Mesenchymal stem cell (in vitro differentiated cells and primary cell): ENCODE results near the gene AEBP2.

Source experiments
- DNase-seq: peaks from one replicate; pipeline ENCODE4 v3.0.0-alpha.2; 2013
- H2AFZ ChIP-seq: one replicate; pipeline ENCODE4 v1.6.1; 2013; ENCODE audit warnings: low read depth, mild to moderate bottlenecking, control low read depth, inconsistent platforms, low read length, moderate library complexity
- H2AK5ac ChIP-seq: 2 replicates; pipeline ENCODE4 v1.6.1; 2013; ENCODE audit warnings: low read length, moderate library complexity, mild to moderate bottlenecking, inconsistent platforms; ENCODE audit not compliant: severe bottlenecking
- H2BK120ac ChIP-seq: one replicate; pipeline ENCODE4 v1.6.1; 2013; ENCODE audit warnings: low read depth, mild to moderate bottlenecking, inconsistent platforms, low read length, moderate library complexity
- H2BK12ac ChIP-seq, 2 experiments: one replicate each; pipeline ENCODE4 v1.6.1; 2013; ENCODE audit warnings: inconsistent platforms in 2 of 2, low read length in 2 of 2, mild to moderate bottlenecking in 2 of 2, moderate library complexity in 2 of 2, control low read depth in 1 of 2
- H2BK15ac ChIP-seq: one replicate; pipeline ENCODE4 v1.6.1; 2013; ENCODE audit warnings: mild to moderate bottlenecking, low read depth, inconsistent platforms; ENCODE audit not compliant: poor library complexity, severe bottlenecking
- H2BK5ac ChIP-seq: 2 replicates; pipeline ENCODE4 v1.6.1; 2013; ENCODE audit warnings: low read depth, mild to moderate bottlenecking, low read length, control low read depth, inconsistent platforms; ENCODE audit not compliant: poor library complexity, severe bottlenecking
- H3K14ac ChIP-seq, 2 experiments: one replicate each; pipeline ENCODE4 v1.6.1; 2013; ENCODE audit warnings: inconsistent platforms in 2 of 2, low read length in 2 of 2, control low read depth in 1 of 2, mild to moderate bottlenecking in 1 of 2, moderate library complexity in 1 of 2
- H3K18ac ChIP-seq, 2 experiments: one replicate each; pipeline ENCODE4 v1.6.1; 2013; ENCODE audit warnings: inconsistent platforms in 2 of 2, low read length in 2 of 2, control low read depth in 1 of 2, low read depth in 1 of 2, mild to moderate bottlenecking in 1 of 2
- H3K23ac ChIP-seq, 2 experiments: one replicate each; pipeline ENCODE4 v1.6.1; 2013; ENCODE audit warnings: inconsistent platforms in 2 of 2, low read length in 2 of 2, mild to moderate bottlenecking in 2 of 2, moderate library complexity in 2 of 2, control low read depth in 1 of 2
- H3K27ac ChIP-seq: 2 replicates; pipeline ENCODE4 v1.5.1; 2013; ENCODE audit warnings: mild to moderate bottlenecking, moderate library complexity, low read length, control low read depth, inconsistent platforms; ENCODE audit not compliant: poor library complexity, severe bottlenecking
- H3K27me3 ChIP-seq, 2 experiments: 2 replicates each; pipeline versions ENCODE4 v1.6.1 to v1.7.0; 2013; ENCODE audit warnings: low read length in 2 of 2, mild to moderate bottlenecking in 2 of 2, moderate library complexity in 2 of 2, control low read depth in 1 of 2, inconsistent platforms in 1 of 2; ENCODE audit not compliant: control insufficient read depth in 1 of 2, insufficient read depth in 1 of 2
- H3K36me3 ChIP-seq, 2 experiments: 2 replicates each; pipeline versions ENCODE4 v1.6.1 to v1.7.0; 2013; ENCODE audit warnings: low read length in 2 of 2, control low read depth in 1 of 2, inconsistent platforms in 1 of 2, low read depth in 1 of 2, mild to moderate bottlenecking in 1 of 2; ENCODE audit not compliant: insufficient read depth in 2 of 2, control insufficient read depth in 1 of 2
- H3K4ac ChIP-seq, 2 experiments: one replicate each; pipeline ENCODE4 v1.6.1; 2013; ENCODE audit warnings: inconsistent platforms in 2 of 2, low read length in 2 of 2, mild to moderate bottlenecking in 2 of 2, moderate library complexity in 2 of 2, control low read depth in 1 of 2, low read depth in 1 of 2
- H3K4me1 ChIP-seq: 2 replicates; pipeline ENCODE4 v1.6.1; 2013; ENCODE audit warnings: low read depth, low read length, control low read depth; ENCODE audit not compliant: control insufficient read depth, insufficient read depth
- H3K4me2 ChIP-seq: 2 replicates; pipeline ENCODE4 v1.6.1; 2013; ENCODE audit warnings: low read length, mild to moderate bottlenecking, inconsistent platforms; ENCODE audit not compliant: poor library complexity, severe bottlenecking
- H3K4me3 ChIP-seq, 2 experiments: 2 replicates each; pipeline versions ENCODE4 v1.5.1 to v1.7.0; 2013; ENCODE audit warnings: low read length in 2 of 2, mild to moderate bottlenecking in 2 of 2, control low read depth in 1 of 2, low read depth in 1 of 2; ENCODE audit not compliant: insufficient read depth in 1 of 2
- H3K79me1 ChIP-seq: replicated peaks from 2 replicates; pipeline ENCODE4 v1.6.1; 2013; ENCODE audit warnings: mild to moderate bottlenecking, control low read depth, low read length, inconsistent platforms; ENCODE audit not compliant: poor library complexity, severe bottlenecking
- H3K9ac ChIP-seq: 2 replicates; pipeline ENCODE4 v1.7.0; 2013; ENCODE audit warnings: mild to moderate bottlenecking, low read length, moderate library complexity
- H3K9me3 ChIP-seq: 2 replicates; pipeline ENCODE4 v1.7.0; 2013; ENCODE audit warnings: mild to moderate bottlenecking, low read length; ENCODE audit not compliant: control insufficient read depth
- H4K8ac ChIP-seq: one replicate; pipeline ENCODE4 v1.6.1; 2013; ENCODE audit warnings: inconsistent platforms, mild to moderate bottlenecking, low read length, moderate library complexity
- H4K91ac ChIP-seq: one replicate; pipeline ENCODE4 v1.6.1; 2013; ENCODE audit warnings: mild to moderate bottlenecking, low read length, inconsistent platforms
- WGBS: methylation state at CpG from one replicate; pipeline ENCODE4 v1.1.7; 2013; ENCODE audit warnings: mixed read lengths; 5-methylcytosine and 5-hydroxymethylcytosine counted together

Gene AEBP2

GRCh38 chr12:19435831-19436497 is 3.3 kb upstream of the AEBP2 start:
- H4K91ac ChIP-seq, result no peak overlapping the region
- H2BK15ac ChIP-seq, result no peak overlapping the region
- 92% methylated on average over 10 of the region's 10 CpGs for WGBS
- H3K4me1 ChIP-seq, result no peaks in the 10 kb centered on the region
- DNase-seq, result no peak
- H3K27ac ChIP-seq, result no peak overlapping the region
- no peaks in the 10 kb centered on the region for H3K27me3 ChIP-seq
- no peak overlapping the region for H3K14ac ChIP-seq
- H3K18ac ChIP-seq, result no peak overlapping the region
- no peak overlapping the region for H2BK5ac ChIP-seq
- no peak overlapping the region for H3K23ac ChIP-seq
- H3K79me1 ChIP-seq, result no peaks in the 10 kb centered on the region
- H3K9ac ChIP-seq, result no peak overlapping the region
- H3K4me3 ChIP-seq, result no peak overlapping the region
- H3K36me3 ChIP-seq, result peaks cover 0 to 3% of the 10 kb centered on the region in 2 experiments
- no peak overlapping the region for H2BK120ac ChIP-seq
- no peak overlapping the region for H2AK5ac ChIP-seq
- H2AFZ ChIP-seq, result no peak overlapping the region
- no peaks in the 10 kb centered on the region for H3K9me3 ChIP-seq
- H3K4ac ChIP-seq, result no peak overlapping the region
- no peak overlapping the region for H2BK12ac ChIP-seq
- no peak overlapping the region for H4K8ac ChIP-seq
- no peak overlapping the region for H3K4me2 ChIP-seq

- DNase-seq, result peak; percentile 4
- Histone ChIP-seq H3K27me3 (no peaks in the 10 kb centered on the region), H4K91ac (no peak overlapping the region), H3K14ac (no peak overlapping the region), H3K9me3 (no peaks in the 10 kb centered on the region), H2BK12ac (no peak overlapping the region), H2AFZ (no peak overlapping the region), H2BK120ac (no peak overlapping the region), H3K23ac (no peak overlapping the region), H3K18ac (no peak overlapping the region), H3K36me3 (peaks cover 0 to 3% of the 10 kb centered on the region in 2 experiments), H3K79me1 (no peaks in the 10 kb centered on the region), H3K4ac (no peak overlapping the region), H3K27ac (no peak overlapping the region), H4K8ac (no peak overlapping the region), H2BK15ac (no peak overlapping the region), H3K4me1 (peaks cover under 1% of the 10 kb centered on the region), H2BK5ac (no peak overlapping the region), H2AK5ac (no peak overlapping the region), H3K4me2 (no peak overlapping the region), H3K9ac (no peak overlapping the region), H3K4me3 (no peak overlapping the region)
- 66% methylated on average over 1 of the region's 2 CpGs for WGBS
Observed at GRCh38 chr12:19436931-19437330, 2.4 kb upstream of the AEBP2 start.

- H2AFZ ChIP-seq, result no peak overlapping the region
- H3K36me3 ChIP-seq, result peaks cover 0 to 3% of the 10 kb centered on the region in 2 experiments
- H3K4me2 ChIP-seq, result no peak overlapping the region
- 75% methylated on average over 1 of the region's 3 CpGs for WGBS
- H3K18ac ChIP-seq, result no peak overlapping the region
- H4K91ac ChIP-seq, result no peak overlapping the region
- H3K27ac ChIP-seq, result no peak overlapping the region
- H3K4me1 ChIP-seq, result peaks cover 3% of the 10 kb centered on the region
- H2BK120ac ChIP-seq, result no peak overlapping the region
- no peaks in the 10 kb centered on the region for H3K27me3 ChIP-seq
- no peak overlapping the region for H3K23ac ChIP-seq
- H3K14ac ChIP-seq, result no peak overlapping the region
- DNase-seq, result no peak
- no peak overlapping the region for H3K4me3 ChIP-seq
- no peak overlapping the region for H2BK15ac ChIP-seq
- H2BK12ac ChIP-seq, result no peak overlapping the region
- H3K79me1 ChIP-seq, result no peaks in the 10 kb centered on the region
- H3K9ac ChIP-seq, result no peak overlapping the region
- H3K4ac ChIP-seq, result no peak overlapping the region
- no peak overlapping the region for H2BK5ac ChIP-seq
- no peaks in the 10 kb centered on the region for H3K9me3 ChIP-seq
- H2AK5ac ChIP-seq, result no peak overlapping the region
- no peak overlapping the region for H4K8ac ChIP-seq
Observed at GRCh38 chr12:19437996-19438395, 1.3 kb upstream of the AEBP2 start.

- Histone ChIP-seq H3K4ac (peak overlapping the region; percentile 91 to 100), H2AFZ (peak overlapping the region; percentile 86), H3K9me3 (no peaks in the 10 kb centered on the region), H2AK5ac (peak overlapping the region; percentile 76), H4K8ac (peak overlapping the region; percentile 96), H3K9ac (peak overlapping the region; percentile 93), H3K36me3 (peaks cover 0 to 7% of the 10 kb centered on the region in 2 experiments), H2BK120ac (peak overlapping the region; percentile 94), H2BK15ac (peak overlapping the region; percentile 99), H3K4me3 (peak overlapping the region; percentile 90 to 100), H3K18ac (peak overlapping the region; percentile 94 to 98), H3K4me1 (peaks cover 5% of the 10 kb centered on the region), H2BK5ac (peak overlapping the region; percentile 15), H3K14ac (peak overlapping the region in 1 of 2 experiments; percentile 100), H3K27me3 (no peaks in the 10 kb centered on the region), H3K27ac (peak overlapping the region; percentile 56), H3K4me2 (peak overlapping the region; percentile 9), H3K23ac (peak overlapping the region in 1 of 2 experiments; percentile 99), H2BK12ac (peak overlapping the region in 1 of 2 experiments; percentile 98), H3K79me1 (no peaks in the 10 kb centered on the region), H4K91ac (peak overlapping the region; percentile 97)
- under 1% methylated on average over 65 of the region's 71 CpGs for WGBS
- DNase-seq, result peak; percentile 75
Observed at GRCh38 chr12:19440019-19440858, 947 bp downstream of the AEBP2 start.
